ENCODE results near the gene CDHR3.

The CDHR3 gene

DNA sequence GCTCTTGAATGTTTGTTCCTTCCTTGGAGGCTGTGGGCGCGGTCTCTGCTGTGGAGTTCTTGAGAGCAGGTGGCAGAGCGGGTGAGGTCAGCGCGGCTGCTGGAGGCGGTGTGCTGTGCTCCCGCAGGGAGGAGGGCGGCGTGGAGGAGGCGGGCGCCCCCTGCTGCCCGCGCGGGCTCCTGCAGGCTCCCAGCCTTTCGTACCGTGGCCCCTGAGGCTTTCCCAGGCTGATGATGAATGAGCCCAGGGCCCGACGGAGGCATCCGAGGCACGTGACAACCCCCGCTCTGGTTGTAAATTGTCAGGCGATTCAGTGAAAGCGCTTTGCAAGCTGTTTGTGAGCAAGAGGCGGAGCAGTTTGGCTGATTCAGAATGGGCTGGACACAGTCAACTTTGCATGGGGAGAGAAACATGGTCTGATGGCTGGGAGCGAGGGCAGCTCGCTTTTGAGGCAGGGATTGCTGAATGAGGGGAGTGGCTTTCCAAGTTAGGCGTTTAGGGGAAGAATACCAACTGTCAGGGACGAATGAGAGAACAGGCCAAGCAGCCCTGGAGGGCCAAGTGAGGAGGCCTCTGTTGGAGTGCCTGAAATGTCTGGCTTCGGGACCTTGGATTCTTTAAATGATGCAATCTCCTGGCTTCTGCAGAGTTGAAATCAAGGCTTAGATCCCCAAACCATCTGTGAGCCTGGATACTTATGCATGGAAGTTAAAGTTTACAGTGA, 46.6 kb downstream of the CDHR3 start (continued):
- TF ChIP-seq, protein P1, sequence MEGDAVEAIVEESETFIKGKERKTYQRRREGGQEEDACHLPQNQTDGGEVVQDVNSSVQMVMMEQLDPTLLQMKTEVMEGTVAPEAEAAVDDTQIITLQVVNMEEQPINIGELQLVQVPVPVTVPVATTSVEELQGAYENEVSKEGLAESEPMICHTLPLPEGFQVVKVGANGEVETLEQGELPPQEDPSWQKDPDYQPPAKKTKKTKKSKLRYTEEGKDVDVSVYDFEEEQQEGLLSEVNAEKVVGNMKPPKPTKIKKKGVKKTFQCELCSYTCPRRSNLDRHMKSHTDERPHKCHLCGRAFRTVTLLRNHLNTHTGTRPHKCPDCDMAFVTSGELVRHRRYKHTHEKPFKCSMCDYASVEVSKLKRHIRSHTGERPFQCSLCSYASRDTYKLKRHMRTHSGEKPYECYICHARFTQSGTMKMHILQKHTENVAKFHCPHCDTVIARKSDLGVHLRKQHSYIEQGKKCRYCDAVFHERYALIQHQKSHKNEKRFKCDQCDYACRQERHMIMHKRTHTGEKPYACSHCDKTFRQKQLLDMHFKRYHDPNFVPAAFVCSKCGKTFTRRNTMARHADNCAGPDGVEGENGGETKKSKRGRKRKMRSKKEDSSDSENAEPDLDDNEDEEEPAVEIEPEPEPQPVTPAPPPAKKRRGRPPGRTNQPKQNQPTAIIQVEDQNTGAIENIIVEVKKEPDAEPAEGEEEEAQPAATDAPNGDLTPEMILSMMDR (tag by site-specific recombination; IDR thresholded peaks at IDR 0.05): peak; percentile 98
- TF ChIP-seq, protein P2, sequence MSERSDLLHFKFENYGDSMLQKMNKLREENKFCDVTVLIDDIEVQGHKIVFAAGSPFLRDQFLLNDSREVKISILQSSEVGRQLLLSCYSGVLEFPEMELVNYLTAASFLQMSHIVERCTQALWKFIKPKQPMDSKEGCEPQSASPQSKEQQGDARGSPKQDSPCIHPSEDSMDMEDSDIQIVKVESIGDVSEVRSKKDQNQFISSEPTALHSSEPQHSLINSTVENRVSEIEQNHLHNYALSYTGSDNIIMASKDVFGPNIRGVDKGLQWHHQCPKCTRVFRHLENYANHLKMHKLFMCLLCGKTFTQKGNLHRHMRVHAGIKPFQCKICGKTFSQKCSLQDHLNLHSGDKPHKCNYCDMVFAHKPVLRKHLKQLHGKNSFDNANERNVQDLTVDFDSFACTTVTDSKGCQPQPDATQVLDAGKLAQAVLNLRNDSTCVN (tag by site-specific recombination; optimal IDR thresholded peaks at IDR 0.05): peak; percentile 51
- TF ChIP-seq KLF16 (tag by site-specific recombination; IDR thresholded peaks at IDR 0.05): peak; percentile 92
- peak; percentile 86 for TF ChIP-seq ZNF561 (tag by site-specific recombination; IDR thresholded peaks at IDR 0.05; ENCODE audit: borderline replicate concordance)
- TF ChIP-seq, protein P3, sequence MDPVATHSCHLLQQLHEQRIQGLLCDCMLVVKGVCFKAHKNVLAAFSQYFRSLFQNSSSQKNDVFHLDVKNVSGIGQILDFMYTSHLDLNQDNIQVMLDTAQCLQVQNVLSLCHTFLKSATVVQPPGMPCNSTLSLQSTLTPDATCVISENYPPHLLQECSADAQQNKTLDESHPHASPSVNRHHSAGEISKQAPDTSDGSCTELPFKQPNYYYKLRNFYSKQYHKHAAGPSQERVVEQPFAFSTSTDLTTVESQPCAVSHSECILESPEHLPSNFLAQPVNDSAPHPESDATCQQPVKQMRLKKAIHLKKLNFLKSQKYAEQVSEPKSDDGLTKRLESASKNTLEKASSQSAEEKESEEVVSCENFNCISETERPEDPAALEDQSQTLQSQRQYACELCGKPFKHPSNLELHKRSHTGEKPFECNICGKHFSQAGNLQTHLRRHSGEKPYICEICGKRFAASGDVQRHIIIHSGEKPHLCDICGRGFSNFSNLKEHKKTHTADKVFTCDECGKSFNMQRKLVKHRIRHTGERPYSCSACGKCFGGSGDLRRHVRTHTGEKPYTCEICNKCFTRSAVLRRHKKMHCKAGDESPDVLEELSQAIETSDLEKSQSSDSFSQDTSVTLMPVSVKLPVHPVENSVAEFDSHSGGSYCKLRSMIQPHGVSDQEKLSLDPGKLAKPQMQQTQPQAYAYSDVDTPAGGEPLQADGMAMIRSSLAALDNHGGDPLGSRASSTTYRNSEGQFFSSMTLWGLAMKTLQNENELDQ (tag by site-specific recombination; IDR thresholded peaks at IDR 0.05; ENCODE audit: low read depth): no peak
- TF ChIP-seq, protein P4, sequence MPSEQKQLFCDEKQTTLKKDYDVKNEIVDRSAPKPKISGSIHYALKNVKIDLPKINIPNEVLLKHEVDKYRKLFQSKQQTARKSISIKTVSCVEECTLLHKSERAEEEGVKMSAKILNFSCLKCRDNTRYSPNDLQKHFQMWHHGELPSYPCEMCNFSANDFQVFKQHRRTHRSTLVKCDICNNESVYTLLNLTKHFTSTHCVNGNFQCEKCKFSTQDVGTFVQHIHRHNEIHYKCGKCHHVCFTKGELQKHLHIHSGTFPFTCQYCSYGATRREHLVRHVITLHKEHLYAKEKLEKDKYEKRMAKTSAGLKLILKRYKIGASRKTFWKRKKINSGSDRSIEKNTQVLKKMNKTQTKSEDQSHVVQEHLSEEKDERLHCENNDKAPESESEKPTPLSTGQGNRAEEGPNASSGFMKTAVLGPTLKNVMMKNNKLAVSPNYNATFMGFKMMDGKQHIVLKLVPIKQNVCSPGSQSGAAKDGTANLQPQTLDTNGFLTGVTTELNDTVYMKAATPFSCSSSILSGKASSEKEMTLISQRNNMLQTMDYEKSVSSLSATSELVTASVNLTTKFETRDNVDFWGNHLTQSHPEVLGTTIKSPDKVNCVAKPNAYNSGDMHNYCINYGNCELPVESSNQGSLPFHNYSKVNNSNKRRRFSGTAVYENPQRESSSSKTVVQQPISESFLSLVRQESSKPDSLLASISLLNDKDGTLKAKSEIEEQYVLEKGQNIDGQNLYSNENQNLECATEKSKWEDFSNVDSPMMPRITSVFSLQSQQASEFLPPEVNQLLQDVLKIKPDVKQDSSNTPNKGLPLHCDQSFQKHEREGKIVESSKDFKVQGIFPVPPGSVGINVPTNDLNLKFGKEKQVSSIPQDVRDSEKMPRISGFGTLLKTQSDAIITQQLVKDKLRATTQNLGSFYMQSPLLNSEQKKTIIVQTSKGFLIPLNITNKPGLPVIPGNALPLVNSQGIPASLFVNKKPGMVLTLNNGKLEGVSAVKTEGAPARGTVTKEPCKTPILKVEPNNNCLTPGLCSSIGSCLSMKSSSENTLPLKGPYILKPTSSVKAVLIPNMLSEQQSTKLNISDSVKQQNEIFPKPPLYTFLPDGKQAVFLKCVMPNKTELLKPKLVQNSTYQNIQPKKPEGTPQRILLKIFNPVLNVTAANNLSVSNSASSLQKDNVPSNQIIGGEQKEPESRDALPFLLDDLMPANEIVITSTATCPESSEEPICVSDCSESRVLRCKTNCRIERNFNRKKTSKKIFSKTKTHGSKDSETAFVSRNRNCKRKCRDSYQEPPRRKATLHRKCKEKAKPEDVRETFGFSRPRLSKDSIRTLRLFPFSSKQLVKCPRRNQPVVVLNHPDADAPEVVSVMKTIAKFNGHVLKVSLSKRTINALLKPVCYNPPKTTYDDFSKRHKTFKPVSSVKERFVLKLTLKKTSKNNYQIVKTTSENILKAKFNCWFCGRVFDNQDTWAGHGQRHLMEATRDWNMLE (tag by site-specific recombination; conservative IDR thresholded peaks at IDR 0.05; ENCODE audit: low read depth): no peak
- TF ChIP-seq, protein P5, sequence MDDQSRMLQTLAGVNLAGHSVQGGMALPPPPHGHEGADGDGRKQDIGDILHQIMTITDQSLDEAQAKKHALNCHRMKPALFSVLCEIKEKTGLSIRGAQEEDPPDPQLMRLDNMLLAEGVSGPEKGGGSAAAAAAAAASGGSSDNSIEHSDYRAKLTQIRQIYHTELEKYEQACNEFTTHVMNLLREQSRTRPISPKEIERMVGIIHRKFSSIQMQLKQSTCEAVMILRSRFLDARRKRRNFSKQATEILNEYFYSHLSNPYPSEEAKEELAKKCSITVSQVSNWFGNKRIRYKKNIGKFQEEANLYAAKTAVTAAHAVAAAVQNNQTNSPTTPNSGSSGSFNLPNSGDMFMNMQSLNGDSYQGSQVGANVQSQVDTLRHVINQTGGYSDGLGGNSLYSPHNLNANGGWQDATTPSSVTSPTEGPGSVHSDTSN (CRISPR knock-in tag; IDR thresholded peaks at IDR 0.05): peak; percentile 52; the same call in 1 of the 2 replicates
- peak; percentile 37; the same call in 1 of the 2 replicates for TF ChIP-seq ZNF843 (tag by site-specific recombination; IDR thresholded peaks at IDR 0.05)
- TF ChIP-seq, protein P6, sequence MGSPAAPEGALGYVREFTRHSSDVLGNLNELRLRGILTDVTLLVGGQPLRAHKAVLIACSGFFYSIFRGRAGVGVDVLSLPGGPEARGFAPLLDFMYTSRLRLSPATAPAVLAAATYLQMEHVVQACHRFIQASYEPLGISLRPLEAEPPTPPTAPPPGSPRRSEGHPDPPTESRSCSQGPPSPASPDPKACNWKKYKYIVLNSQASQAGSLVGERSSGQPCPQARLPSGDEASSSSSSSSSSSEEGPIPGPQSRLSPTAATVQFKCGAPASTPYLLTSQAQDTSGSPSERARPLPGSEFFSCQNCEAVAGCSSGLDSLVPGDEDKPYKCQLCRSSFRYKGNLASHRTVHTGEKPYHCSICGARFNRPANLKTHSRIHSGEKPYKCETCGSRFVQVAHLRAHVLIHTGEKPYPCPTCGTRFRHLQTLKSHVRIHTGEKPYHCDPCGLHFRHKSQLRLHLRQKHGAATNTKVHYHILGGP (tag by site-specific recombination; IDR thresholded peaks at IDR 0.05): no peak
- TF ChIP-seq, protein P7, sequence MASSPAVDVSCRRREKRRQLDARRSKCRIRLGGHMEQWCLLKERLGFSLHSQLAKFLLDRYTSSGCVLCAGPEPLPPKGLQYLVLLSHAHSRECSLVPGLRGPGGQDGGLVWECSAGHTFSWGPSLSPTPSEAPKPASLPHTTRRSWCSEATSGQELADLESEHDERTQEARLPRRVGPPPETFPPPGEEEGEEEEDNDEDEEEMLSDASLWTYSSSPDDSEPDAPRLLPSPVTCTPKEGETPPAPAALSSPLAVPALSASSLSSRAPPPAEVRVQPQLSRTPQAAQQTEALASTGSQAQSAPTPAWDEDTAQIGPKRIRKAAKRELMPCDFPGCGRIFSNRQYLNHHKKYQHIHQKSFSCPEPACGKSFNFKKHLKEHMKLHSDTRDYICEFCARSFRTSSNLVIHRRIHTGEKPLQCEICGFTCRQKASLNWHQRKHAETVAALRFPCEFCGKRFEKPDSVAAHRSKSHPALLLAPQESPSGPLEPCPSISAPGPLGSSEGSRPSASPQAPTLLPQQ (tag by site-specific recombination; IDR thresholded peaks at IDR 0.05): peak; percentile 70
- peak; percentile 94 for TF ChIP-seq ZBTB8A (tag by site-specific recombination; IDR thresholded peaks at IDR 0.05)
- peak; percentile 47; the same call in 1 of the 2 replicates for TF ChIP-seq ZNF366 (tag by site-specific recombination; conservative IDR thresholded peaks at IDR 0.05)
- TF ChIP-seq ZFP37 (tag by site-specific recombination; IDR thresholded peaks at IDR 0.05): peak; percentile 91; the same call in 1 of the 2 replicates
- peak; percentile 92 for TF ChIP-seq ZNF324 (tag by site-specific recombination; IDR thresholded peaks at IDR 0.05)
- TF ChIP-seq ZSCAN30 (tag by site-specific recombination; IDR thresholded peaks at IDR 0.05): peak; percentile 99
- no peak for TF ChIP-seq ZNF23 (tag by site-specific recombination; IDR thresholded peaks at IDR 0.05; ENCODE audit: borderline replicate concordance)
- peak; percentile 58; the same call in 1 of the 2 replicates for TF ChIP-seq KLF1 (tag by site-specific recombination; IDR thresholded peaks at IDR 0.05)
- peak; percentile 78 for TF ChIP-seq ZNF629 (tag by site-specific recombination; IDR thresholded peaks at IDR 0.05)
- TF ChIP-seq ZNF133 (tag by site-specific recombination; IDR thresholded peaks at IDR 0.05): no peak
- peak; percentile 72; the same call in 1 of the 2 replicates for TF ChIP-seq ZNF184 (tag by site-specific recombination; IDR thresholded peaks at IDR 0.05)
- TF ChIP-seq ZIC2 (tag by site-specific recombination; IDR thresholded peaks at IDR 0.05): peak; percentile 87
- peak; percentile 91 for TF ChIP-seq SP7 (tag by site-specific recombination; IDR thresholded peaks at IDR 0.05)
- peak; percentile 48; the same call in 1 of the 2 replicates for TF ChIP-seq ZNF16 (tag by site-specific recombination; IDR thresholded peaks at IDR 0.05; ENCODE audit: low read depth)
- peak; percentile 55; the same call in 1 of the 2 replicates for TF ChIP-seq KLF7 (tag by site-specific recombination; IDR thresholded peaks at IDR 0.05; ENCODE audit: borderline replicate concordance)

Measured in HEK293 (cell line).